Fibroblast of villous mesenchyme (primary cell): ENCODE measurements around the gene HIVEP3. TPM values are rescaled to one million over a fixed set of nuclear protein-coding genes. Genes with fewer than 3 reads are reported as not detected.
A peak's percentile ranks its signal among the peaks of the same experiment; 100 is the strongest.

Experiments
- DNase-seq: peaks from one replicate; pipeline ENCODE4 v3.0.0-alpha.2; 2010; ENCODE audit warnings: low read depth
- H3K4me3 ChIP-seq: 2 replicates; pipeline ENCODE4 v1.5.1; 2011; ENCODE audit warnings: low read depth, mild to moderate bottlenecking, low read length
- total RNA-seq: library from RNA; depleted of rRNA; stranded (reverse); fragments of >200 nt; gene quantifications from 2 replicates; pipeline ENCODE4 v1.2.3, GENCODE V29; 2012
- TF ChIP-seq, protein P1 (sequence below): IDR thresholded peaks from 2 replicates; pipeline ENCODE4 v1.5.1; 2012; ENCODE audit warnings: low read depth, mild to moderate bottlenecking, low read length; ENCODE audit not compliant: insufficient read depth

HIVEP3 gene
- total RNA-seq, 1 donor, result 0.86 TPM

- TF ChIP-seq, protein P1, sequence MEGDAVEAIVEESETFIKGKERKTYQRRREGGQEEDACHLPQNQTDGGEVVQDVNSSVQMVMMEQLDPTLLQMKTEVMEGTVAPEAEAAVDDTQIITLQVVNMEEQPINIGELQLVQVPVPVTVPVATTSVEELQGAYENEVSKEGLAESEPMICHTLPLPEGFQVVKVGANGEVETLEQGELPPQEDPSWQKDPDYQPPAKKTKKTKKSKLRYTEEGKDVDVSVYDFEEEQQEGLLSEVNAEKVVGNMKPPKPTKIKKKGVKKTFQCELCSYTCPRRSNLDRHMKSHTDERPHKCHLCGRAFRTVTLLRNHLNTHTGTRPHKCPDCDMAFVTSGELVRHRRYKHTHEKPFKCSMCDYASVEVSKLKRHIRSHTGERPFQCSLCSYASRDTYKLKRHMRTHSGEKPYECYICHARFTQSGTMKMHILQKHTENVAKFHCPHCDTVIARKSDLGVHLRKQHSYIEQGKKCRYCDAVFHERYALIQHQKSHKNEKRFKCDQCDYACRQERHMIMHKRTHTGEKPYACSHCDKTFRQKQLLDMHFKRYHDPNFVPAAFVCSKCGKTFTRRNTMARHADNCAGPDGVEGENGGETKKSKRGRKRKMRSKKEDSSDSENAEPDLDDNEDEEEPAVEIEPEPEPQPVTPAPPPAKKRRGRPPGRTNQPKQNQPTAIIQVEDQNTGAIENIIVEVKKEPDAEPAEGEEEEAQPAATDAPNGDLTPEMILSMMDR, result no peak
- no peak overlapping the region for H3K4me3 ChIP-seq
- peak; percentile 52 for DNase-seq
Measured at GRCh38 chr1:41895552-41895951, 23.2 kb downstream of the HIVEP3 start.

DNA sequence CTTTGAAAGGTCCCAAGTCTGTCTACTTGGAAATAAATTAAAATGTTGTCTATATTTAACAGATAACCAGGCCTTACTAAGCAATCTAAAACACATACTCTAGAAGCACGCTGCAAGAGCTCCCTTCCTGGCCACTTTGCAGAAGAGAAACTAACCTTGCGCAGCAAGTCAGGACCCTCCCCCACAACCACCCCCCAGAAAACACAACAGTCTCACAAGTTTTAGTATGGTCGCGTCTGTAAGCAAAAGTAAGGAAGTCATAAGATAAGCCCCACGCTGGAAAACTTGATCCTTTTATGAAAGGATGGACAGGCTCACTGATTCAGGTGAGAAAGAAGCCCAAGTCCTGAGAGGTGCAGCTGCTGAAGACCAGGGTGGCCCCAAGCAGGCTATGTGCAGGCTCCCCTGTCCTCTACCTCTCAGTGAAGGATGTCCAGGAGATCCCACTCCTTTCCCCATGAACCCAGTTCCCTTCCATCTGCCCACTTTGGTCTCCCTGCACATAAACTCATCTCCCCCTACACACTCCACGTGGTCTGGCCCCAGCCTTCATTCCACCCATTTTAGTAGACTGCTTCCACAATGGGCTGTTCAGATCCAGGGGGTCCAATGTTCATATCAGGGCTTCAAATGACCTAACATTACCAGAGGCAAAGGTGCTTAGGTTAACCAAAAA lies 23.8 kb downstream of the HIVEP3 start:
- TF ChIP-seq, protein P1, result no peak
- no peak for DNase-seq

DNA sequence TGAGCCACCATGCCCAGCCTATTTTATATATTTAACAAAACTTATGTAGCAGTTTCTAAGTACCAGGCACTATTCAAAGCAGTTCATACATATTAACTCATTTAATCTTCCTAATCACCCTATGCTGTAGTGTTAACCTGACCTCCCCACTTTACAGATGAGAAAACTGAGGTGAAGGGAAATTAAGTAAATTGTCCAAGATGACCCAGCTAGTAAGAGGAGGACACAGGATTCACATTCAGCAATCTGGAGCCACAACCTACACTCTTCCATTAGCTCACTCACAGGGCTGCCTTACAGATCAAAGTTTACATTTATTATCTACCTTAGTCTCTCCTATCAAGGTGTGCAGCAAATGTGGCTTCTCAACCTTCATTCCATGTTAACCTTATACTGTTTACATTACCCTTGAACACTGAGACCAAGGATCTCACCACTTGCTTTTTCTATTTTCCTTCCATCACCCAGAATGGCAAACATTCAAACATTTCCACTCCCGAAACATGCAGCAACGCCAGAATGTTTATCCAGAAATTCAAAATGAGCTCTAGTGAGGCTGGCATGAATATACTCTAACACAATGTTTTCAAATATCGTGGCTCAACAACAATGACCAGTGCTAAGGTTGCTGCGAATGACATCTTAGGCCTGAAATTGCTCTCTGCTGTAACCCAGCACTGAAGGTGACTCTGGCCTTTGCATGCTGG lies 24.5 kb downstream of the HIVEP3 start:
- no peak overlapping the region for H3K4me3 ChIP-seq
- TF ChIP-seq, protein P1, result no peak
- no peak for DNase-seq

More for the DNA sequence above, 23.8 kb downstream of the HIVEP3 start:
- no peak overlapping the region for H3K4me3 ChIP-seq

DNA sequence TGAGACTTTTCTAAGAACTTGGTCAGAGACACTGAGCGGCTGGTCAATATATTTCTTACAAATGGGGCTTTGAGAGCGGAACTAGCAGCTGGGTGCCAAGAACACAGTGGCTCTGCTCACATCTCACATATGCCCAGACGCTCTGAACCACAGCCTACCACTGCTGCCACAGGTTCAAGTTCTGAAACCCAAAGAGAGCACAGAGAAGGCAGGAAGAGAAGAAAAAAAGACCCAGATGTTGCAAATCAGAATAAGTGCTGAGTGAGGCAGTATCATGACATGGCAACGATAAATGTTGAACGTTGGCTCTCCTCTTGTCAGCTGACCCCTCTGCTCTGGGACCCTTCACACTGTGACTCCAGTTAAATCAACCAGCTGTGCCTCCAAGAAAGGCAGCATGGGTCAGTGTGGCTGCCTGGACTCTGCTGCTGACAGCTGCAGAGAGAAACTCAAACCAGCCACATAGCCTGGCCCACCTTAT lies 26.4 kb downstream of the HIVEP3 start:
- H3K4me3 ChIP-seq, result no peak overlapping the region
- TF ChIP-seq, protein P1, result no peak
- peak; percentile 40 for DNase-seq

GRCh38 chr1:41891199-41891896 lies 27.4 kb downstream of the HIVEP3 start:
- peak; percentile 67 for DNase-seq
- TF ChIP-seq, protein P1, result no peak
- H3K4me3 ChIP-seq, result peak overlapping the region; percentile 56

DNA sequence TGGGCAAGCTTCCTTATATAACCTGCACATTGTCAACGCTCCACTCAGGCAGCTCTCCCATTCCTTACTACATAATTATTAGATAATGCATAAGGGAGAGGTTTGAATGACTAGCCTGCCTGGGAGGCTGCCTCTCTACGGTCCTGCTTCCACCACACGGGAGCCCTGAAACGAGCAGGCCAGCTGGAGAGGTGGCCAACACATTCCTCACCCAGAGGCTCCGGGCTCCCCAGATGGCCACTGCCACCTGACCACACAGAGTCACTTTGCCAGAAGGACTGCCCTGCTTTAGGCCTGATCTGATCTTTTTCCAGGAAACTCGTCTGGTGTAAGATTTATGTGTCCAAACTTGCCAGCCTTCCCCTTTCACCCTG lies 27.9 kb downstream of the HIVEP3 start:
- TF ChIP-seq, protein P1, result no peak
- H3K4me3 ChIP-seq, result no peak overlapping the region
- peak; percentile 28 for DNase-seq
